GM18520 (cell line): Measurements from ENCODE around the gene C1QTNF4.
"Not testable (repeated sequence)": the region's sequence is repeated elsewhere in the genome, so short reads cannot be mapped to it uniquely, and the experiment has no call there.

Source experiments
- ATAC-seq: cut with Tn5 transposase; IDR thresholded peaks from one replicate; pipeline ENCODE4 v1.9.1; 2021; ENCODE audit not compliant: unreplicated experiment

The C1QTNF4 gene

DNA sequence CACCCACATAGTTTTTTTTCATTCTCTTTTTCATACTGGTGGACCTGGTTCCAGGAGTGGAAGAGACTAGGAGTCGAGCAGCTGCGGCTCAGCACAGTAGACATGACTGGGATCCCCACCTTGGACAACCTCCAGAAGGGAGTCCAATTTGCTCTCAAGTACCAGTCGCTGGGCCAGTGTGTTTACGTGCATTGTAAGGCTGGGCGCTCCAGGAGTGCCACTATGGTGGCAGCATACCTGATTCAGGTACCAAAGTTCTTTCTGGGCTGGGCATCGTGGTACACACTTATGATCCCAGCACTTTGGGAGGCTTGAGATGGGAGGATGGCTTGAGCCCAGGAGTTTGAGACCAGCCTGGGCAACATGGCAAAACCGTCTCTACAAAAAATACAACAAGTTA, 24.6 kb downstream of the C1QTNF4 start:
- ATAC-seq = no peak

DNA sequence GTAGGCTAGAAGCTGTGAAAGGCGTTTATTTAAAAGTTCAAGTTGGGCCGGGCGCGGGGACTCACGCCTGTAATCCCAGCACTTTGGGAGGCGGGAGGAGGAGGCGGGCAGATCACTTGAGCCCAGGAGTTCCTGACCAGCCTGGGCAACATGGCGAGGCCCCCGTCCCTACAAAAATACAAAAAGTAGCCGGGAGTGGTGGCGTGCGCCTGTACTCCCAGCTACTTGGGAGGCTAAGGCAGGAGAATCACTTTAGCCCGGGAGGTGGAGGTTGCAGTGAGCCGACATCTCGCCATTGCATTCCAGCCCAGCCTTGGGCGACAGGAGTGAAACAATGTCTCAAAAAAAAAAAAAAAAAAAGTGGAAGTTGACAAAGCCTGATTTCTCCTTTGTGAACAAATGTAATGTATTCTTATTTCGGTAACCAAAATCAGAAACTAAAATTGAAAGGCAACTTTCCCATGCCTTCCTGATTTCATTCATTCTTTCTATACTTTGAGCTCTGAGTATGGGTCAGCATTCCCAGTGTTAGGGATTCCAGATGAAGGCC, 28.0 kb downstream of the C1QTNF4 start:
- ATAC-seq = no peak

DNA sequence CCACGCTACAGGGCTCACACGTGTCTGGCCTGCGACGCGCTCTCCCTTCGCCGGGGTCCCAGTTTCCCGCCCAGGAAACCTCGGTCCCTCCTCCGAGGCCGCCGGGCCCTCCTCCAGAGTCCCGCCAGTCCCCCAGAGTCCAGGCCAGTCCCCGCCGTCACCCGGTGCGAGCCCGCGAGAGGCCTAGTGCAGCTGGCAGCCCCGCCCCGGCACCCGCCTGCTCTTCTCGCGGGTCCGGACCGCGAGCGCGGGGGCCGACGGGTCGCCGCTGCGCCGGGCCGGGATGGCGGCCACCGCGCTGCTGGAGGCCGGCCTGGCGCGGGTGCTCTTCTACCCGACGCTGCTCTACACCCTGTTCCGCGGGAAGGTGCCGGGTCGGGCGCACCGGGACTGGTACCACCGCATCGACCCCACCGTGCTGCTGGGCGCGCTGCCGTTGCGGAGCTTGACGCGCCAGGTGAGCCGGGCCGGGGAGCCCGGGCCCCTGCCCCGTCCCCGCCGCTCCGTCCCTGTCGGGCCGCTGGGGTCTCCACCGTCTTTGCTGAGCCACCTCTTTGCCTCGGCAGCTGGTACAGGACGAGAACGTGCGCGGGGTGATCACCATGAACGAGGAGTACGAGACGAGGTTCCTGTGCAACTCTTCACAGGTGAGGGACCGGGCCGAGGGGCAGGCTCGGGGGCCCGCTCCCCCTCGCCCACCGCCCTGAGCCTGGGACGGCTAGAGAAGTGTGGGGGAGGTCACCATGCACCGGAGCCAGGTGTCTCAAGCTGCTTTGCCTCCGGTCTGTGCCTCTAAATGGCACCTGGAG, 28.7 kb downstream of the C1QTNF4 start, which contains the start of gene PTPMT1:
Gene PTPMT1, plus strand, starts transcription at position 260 of the 809 bp plus-strand sequence. Its CDS starts 24 bp downstream, at position 284.
- peak; percentile 76 for ATAC-seq

DNA sequence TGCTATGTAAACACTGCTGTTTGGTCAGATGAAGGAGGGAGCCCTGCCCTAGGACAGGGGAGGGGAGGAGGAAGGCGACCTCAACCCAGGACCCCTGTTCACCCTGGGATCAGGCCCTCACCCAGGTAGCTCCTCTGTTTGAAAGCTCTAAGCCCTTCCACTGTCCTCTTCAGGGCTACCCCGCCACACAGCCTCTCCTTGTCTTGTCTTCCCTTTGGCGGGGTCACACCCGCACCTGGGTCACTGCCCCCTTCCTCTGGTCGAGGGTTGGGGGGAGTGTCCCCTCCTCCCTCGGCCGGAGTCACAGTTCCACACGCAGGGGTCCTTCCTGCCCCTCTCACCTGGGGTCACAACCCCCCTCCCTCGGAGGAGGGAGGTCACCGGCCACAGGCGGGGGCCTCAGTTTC, 29.3 kb downstream of the C1QTNF4 start:
- ATAC-seq = peak; percentile 2

- not testable (repeated sequence) for ATAC-seq
These were observed 29.8 kb downstream of the C1QTNF4 start for GRCh38 chr11:47564366-47564765.

DNA sequence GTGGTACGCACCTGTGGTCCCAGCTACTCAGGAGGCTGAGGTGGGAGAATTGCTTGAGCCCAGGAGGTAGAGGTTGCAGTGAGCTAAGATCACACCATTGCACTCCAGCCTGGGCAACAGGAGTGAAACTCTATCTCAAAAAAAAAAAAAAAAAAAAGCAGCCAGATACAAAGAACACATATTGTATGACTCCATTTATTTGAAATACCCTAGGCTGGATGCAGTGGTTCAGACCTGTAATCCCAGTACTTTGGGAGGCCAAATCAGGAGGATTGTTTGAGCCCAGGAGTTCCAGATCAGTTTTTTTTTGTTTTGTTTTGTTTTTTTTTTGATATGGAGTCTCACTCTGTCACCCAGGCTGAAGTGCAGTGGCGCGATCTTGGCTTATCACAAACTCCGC, 31.8 kb downstream of the C1QTNF4 start:
- ATAC-seq = not testable (repeated sequence)

DNA sequence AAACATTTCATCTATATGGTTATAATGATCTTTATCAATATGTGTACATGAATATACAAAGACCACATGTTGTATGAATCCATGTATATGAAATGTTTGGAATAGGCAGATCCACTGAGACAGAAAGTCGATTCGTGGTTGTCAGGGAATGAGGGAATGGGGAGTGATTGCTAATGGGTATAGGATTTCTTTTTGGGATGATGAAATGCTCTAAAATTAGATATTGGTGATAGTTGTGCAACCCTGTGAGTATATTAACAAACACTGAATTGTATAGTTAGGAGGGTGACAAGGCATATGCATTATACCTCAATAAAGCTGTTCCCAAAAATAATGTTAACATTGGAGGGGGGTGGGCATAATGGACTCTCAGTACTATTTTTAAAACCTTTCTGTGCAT, 33.8 kb downstream of the C1QTNF4 start:
- ATAC-seq = no peak

DNA sequence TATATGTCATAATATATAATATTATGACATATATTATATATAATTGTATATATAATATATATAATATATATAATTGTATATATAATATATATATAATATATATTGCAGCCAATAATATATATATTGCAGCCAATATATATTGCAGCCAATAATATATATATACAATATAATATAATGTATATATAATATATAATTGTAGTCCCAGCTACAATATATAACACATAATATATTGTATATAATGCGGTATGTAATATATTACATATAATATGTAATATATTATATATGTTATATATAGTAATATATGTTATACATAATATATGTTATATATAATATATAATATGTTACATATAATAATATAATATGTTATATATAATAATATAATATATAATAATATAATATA, 35.5 kb downstream of the C1QTNF4 start:
- ATAC-seq = no peak

GRCh38 chr11:47557004-47557403, 37.2 kb downstream of the C1QTNF4 start:
- not testable (repeated sequence) for ATAC-seq

DNA sequence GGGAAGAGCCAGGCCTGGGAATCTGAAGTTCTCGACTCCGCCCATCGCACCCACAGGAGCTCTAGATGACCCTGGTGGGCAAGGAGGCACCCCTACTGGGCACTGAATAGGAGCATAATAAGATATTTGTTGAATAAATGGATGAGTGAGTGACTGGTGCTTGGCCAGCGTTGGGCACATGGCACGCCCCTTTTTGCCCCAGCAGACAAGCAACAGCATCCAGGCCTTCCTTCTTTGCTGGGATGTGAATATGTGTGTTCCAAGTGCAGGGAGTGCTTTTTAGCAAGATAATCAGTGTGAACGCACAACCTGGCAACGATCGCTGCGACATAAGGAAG, 40.8 kb downstream of the C1QTNF4 start:
- ATAC-seq = no peak

DNA sequence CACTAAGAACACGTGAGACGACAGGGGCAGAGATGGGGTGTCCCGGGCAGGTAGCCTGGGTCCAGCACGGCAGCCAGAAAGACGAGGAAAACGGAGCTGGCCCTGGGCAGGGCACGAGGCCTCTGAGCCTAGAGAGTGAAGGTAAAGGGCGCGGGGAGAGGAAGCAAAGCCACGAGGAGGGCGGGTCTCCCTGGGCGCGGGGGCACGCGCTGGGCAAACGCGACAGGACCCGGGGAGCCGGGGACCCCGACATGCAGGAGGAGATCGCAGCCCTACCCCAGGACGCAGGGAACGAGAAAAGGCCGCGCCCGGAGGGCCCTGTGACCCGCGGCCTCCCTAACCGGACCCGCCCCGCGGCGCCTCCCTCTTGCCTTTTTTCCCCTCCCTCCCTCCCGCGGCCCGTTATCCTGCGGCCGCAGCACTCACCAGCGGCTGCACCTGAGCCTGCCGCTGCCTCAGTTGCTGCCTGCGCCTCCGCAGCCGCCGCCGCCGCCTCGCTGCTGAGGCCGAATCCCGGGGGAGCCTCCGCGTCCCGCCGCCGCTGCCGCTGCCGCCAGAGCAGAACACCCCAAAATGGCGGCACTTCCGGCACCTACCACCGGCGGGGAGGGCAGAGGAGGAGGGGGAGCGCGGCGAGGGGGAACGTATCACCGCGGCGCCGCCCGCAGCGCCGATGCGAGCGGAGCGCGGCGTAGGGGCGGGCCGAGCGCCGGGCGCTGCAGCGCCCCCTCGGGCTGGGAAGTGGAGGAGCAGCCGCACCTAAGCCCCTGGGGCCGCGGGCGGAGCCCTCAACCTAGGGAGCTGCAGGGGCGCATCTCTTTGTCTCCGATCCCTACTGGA, 41.4 kb downstream of the C1QTNF4 start, which contains the start of gene CELF1:
Gene CELF1, minus strand, starts transcription at position 567 of the 840 bp plus-strand sequence. CDS start 53,609 bp downstream, outside the sequence.
- ATAC-seq = peak; percentile 91

- no peak for ATAC-seq
These were observed 42.1 kb downstream of the C1QTNF4 start for GRCh38 chr11:47552056-47552565.

DNA sequence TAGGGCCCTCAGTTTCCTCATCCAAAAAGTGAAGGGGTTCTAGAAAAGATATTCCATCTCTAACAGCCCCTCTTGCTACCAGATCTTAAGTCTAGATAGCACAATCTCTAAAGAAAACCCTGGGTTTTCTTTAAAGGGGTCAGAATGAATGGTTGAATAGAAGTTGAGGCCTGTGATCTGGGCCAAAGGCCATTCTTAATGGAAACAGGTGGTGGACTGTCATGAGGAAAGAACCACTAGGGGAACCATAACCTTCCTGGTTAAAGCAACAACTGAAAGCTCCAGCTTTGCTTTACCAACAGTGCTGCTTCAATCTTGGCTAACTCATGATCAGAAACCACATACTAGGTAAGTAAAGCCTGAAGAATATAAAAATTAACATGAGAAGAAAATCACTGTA, 43.1 kb downstream of the C1QTNF4 start:
- ATAC-seq = no peak

DNA sequence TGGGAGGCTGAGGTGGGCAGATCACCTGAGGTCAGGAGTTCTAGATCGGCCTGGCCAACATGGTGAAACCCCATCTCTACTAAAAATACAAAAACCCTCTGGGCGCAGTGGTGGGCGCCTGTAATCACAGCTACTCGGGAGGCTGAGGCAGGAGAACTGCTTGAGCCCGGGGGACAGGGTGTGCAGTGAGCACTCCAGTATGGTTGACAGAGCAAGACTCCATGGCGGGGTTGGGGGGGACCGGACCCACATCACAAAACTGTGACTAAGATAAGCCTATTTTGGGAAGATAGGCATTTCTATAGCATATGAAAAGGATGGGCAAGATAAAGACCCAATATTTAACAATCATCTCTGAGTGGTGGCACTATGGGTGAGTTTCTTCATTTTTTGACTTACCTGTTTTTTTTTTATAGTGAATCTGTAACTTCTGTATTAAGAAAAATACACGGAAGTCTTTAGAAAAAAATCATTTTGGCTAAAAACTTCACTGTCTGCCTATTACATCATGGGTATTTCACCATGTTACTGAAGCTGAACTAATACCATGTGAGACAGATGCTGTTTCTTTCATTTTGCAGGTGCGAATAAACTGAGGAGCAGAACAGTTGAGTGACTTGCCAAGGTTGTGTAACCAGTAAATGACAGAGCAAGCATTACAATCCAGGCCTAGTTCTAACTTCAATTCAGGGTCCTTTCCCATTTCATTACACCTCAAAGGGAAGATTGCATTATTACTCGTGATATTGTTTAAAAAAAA, 43.7 kb downstream of the C1QTNF4 start:
- no peak for ATAC-seq

DNA sequence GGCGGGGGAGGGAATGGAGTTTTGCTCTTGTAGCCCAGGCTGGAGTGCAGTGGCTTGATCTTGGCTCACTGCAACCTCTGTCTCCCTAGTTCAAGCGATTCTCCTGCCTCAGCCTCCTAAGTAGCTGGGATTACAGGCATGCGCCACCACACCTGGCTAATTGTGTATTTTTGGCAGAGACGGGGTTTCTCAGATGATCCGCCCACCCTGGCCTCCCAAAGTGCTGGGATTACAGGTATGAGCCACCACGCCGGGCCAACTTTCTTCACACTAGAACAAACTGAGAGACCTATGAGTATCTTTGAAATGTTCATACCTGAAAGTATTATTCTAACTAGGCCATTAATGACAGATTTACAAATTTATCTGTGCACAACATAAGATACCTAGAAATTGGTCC, 47.9 kb downstream of the C1QTNF4 start:
- not testable (repeated sequence) for ATAC-seq

DNA sequence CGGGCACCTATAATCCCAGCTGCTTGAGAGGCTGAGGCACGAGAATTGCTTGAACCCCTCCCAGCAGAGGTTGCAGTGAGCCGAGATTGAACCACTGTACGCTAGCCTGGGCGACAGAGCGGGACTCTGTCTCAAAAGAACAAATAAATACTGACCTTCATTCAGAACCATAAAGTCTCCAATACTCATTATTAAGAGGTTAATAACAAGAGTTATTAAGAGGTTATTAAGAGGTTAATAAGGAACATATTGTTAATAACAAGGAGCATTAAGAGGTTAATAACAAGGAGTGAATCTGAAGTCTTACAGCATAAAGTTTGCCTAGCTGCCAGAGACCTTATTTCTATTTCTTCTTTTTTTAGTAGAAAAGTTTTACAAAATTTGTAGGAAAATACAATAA, 48.9 kb downstream of the C1QTNF4 start:
- no peak for ATAC-seq

GRCh38 chr11:47541070-47541469, 53.1 kb downstream of the C1QTNF4 start:
- ATAC-seq = no peak

DNA sequence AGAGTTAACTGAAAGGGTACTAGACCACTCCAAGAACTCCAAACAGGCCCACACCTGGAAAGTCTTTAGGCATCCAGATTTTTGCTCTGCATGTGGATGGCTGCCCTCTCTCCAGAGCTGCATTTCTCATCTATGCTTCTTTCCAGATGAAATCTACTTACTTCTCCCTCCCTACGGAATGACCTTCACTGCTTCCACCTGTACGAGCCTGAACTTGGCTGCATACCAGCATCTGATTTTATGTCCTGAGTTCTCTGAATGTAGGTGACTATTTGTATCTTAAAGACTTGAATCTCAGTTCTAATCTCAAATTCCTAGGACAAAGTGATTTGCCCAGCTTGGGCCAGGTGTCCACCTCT, 54.6 kb downstream of the C1QTNF4 start:
- no peak for ATAC-seq
